Activated gamma-delta T cell (primary cell): ENCODE results near the gene S100A11.

Experiments used
- DNase-seq: peaks from one replicate; lab custom pipeline; 2025; lab: John Stamatoyannopoulos, UW

Gene S100A11

GRCh38 chr1:151984313-151984956, 52.4 kb downstream of the S100A11 start:
- DNase-seq, result no peak
